ENCODE measurements around the gene SLC23A3.

DNA sequence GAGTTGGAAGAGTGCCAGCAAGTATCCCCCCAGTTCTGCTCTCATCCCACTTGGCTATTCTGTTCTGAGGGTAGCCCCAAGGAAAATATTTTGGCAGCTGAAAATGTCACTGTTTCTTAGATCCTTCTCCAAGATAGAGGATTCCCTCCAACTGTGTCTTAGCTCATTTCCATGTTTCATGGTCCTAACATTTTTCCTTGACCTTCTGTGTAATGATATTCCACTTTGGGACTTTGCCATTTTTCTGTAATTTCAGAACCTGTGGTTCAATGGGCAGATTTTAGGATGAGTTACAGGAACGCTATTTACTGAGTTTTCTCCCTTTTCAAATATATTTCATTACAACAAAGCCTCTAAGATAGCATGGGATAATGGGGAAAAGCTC, 44.0 kb downstream of the SLC23A3 start:
- TF ChIP-seq CTCF (conservative IDR thresholded peaks at IDR 0.05; ENCODE audit: low read length) (no peak), EZH2phosphoT487 (IDR thresholded peaks at IDR 0.05; ENCODE audit: borderline replicate concordance, low read depth, low read length) (no peak)

All from OCI-LY7 (cell line).